ENCODE data around the gene GCDH. TPM values are rescaled to one million over a fixed set of nuclear protein-coding genes. Genes with fewer than 3 reads are reported as not detected.

The GCDH gene
- total and polyA plus RNA-seq, 2 of the 8 experiments (the other 6 are each of a cell fraction or from before 2014, with no cell fraction given) = 67.3 to 89.4 TPM

GRCh38 chr19:12907166-12907565 lies 16.2 kb downstream of the GCDH start:
- H4K5ac ChIP-seq (ENCODE audit: insufficient read length, low read depth, low read length) = no peak overlapping the region
- H3K4me1 ChIP-seq (replicated peaks in 1 of 4; ENCODE audit: control insufficient read depth in 3 of 4, insufficient read depth in 4 of 4, low read length in 3 of 4) = peaks cover 0 to 1% (median under 1%) of the 10 kb centered on the region in 4 experiments; a peak in 2 of 7 replicates
- no peak overlapping the region for H2BK12ac ChIP-seq (ENCODE audit: low read depth, low read length)
- no peak overlapping the region for H4K91ac ChIP-seq (replicated peaks; ENCODE audit: insufficient read length, low read length)
- FAIRE-seq (no peak), DNase-seq (ENCODE audit: low read depth in 1 of 2, low spot score in 2 of 2) (no peak)
- 95% methylated on average over 9 of the region's 9 CpGs; no CpG with 5 or more reads in 1 of the 2 experiments for WGBS, 2 experiments (ENCODE audit: extremely low coverage in 1 of 2, insufficient coverage in 1 of 2, insufficient read length in 1 of 2, insufficient replicate concordance in 2 of 2, low coverage in 1 of 2, low lambda C conversion rate in 2 of 2, missing lambda C conversion rate in 1 of 2)
- no peak overlapping the region for H3K9ac ChIP-seq (replicated peaks in 1 of 4; ENCODE audit: extremely low read depth in 1 of 4, low read depth in 3 of 4, low read length in 3 of 4)
- no peaks in the 10 kb centered on the region for H3K79me2 ChIP-seq (ENCODE audit: control insufficient read depth in 1 of 2, insufficient read depth in 2 of 2, low read length in 2 of 2)
- no peak overlapping the region for H3K27ac ChIP-seq (ENCODE audit: low read depth, low read length)
- no peak overlapping the region for H3K14ac ChIP-seq (ENCODE audit: insufficient read length)
- H3K79me1 ChIP-seq (ENCODE audit: low read depth, low read length) = no peaks in the 10 kb centered on the region; the same call in 1 of the 2 replicates
- ChIA-PET CTCF (ENCODE audit: partially characterized antibody) (interaction anchor here (0.7 to 2.5 kb wide), 6 partner anchors 9 to 183 kb away, joined by 3 to 9 read pairs (median 3); no protein-coding TSS in a partner anchor), POLR2A (ENCODE audit: partially characterized antibody) (interaction anchor here (0.7 to 15.0 kb wide), 11 partner anchors 9 to 62 kb away, joined by 3 to 180 read pairs (median 6); partner anchors contain the start of genes DNASE2, GCDH, RAD23A and SYCE2)
- no peak overlapping the region for H3K18ac ChIP-seq (ENCODE audit: extremely low read depth, low read length)
- TF ChIP-seq GABPA (IDR thresholded peaks at IDR 0.05; ENCODE audit: borderline replicate concordance, insufficient read depth, low read length) (no peak), BRCA1 (IDR thresholded peaks at IDR 0.05; ENCODE audit: low read depth, low read length) (no peak), EP300 (IDR thresholded peaks at IDR 0.05; ENCODE audit: borderline replicate concordance in 1 of 2, low read depth in 2 of 2, low read length in 2 of 2) (no peak), FOSL1 (IDR thresholded peaks at IDR 0.05; ENCODE audit: insufficient read depth, low read depth, low read length) (no peak), TEAD4 (IDR thresholded peaks at IDR 0.05; ENCODE audit: low read depth, low read length) (no peak)
- TF ChIP-seq, protein P1, sequence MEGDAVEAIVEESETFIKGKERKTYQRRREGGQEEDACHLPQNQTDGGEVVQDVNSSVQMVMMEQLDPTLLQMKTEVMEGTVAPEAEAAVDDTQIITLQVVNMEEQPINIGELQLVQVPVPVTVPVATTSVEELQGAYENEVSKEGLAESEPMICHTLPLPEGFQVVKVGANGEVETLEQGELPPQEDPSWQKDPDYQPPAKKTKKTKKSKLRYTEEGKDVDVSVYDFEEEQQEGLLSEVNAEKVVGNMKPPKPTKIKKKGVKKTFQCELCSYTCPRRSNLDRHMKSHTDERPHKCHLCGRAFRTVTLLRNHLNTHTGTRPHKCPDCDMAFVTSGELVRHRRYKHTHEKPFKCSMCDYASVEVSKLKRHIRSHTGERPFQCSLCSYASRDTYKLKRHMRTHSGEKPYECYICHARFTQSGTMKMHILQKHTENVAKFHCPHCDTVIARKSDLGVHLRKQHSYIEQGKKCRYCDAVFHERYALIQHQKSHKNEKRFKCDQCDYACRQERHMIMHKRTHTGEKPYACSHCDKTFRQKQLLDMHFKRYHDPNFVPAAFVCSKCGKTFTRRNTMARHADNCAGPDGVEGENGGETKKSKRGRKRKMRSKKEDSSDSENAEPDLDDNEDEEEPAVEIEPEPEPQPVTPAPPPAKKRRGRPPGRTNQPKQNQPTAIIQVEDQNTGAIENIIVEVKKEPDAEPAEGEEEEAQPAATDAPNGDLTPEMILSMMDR (IDR thresholded peaks at IDR 0.05; ENCODE audit: control extremely low read depth in 1 of 3, insufficient read depth in 1 of 3, low read depth in 1 of 3, low read length in 3 of 3) = no peak
- no peak overlapping the region for H2BK20ac ChIP-seq (ENCODE audit: low read length)
- no peaks in the 10 kb centered on the region for H3K36me3 ChIP-seq (ENCODE audit: control insufficient read depth in 2 of 4, insufficient read depth in 4 of 4, low read length in 3 of 4)
- H3K4me2 ChIP-seq (ENCODE audit: insufficient read depth in 1 of 2, low read depth in 2 of 2, low read length in 2 of 2) = no peak overlapping the region
- no peak overlapping the region for H2BK120ac ChIP-seq (replicated peaks; ENCODE audit: low read depth, low read length)
- H2AFZ ChIP-seq (ENCODE audit: low read length) = no peak overlapping the region
- H2BK15ac ChIP-seq (ENCODE audit: low read length) = no peak overlapping the region
- no peak overlapping the region for H2BK5ac ChIP-seq (ENCODE audit: low read depth, low read length)
- no peaks in the 10 kb centered on the region for H3K27me3 ChIP-seq (replicated peaks in 1 of 4; ENCODE audit: control insufficient read depth in 3 of 4, extremely low read depth in 1 of 4, insufficient read depth in 3 of 4, low read length in 3 of 4)
- H3K4me3 ChIP-seq (ENCODE audit: extremely low read depth in 1 of 4, insufficient read depth in 2 of 4, low read depth in 3 of 4, low read length in 4 of 4) = no peak overlapping the region
- H2AK5ac ChIP-seq (ENCODE audit: low read depth, low read length) = no peak overlapping the region
- no peaks in the 10 kb centered on the region for H3K23me2 ChIP-seq (ENCODE audit: low read depth, low read length)
- H3K4ac ChIP-seq (replicated peaks; ENCODE audit: insufficient read length, low read depth, low read length) = no peak overlapping the region
- H3K9me3 ChIP-seq (ENCODE audit: insufficient read depth in 2 of 2, low read depth in 1 of 2, low read length in 1 of 2) = no peaks in the 10 kb centered on the region
- H3K56ac ChIP-seq (replicated peaks; ENCODE audit: insufficient read length, low read depth, low read length) = no peak overlapping the region
- no peaks in the 10 kb centered on the region for H4K20me1 ChIP-seq (replicated peaks in 1 of 2; ENCODE audit: control insufficient read depth in 1 of 2, insufficient read depth in 2 of 2, low read length in 2 of 2)
- H3K23ac ChIP-seq (ENCODE audit: insufficient read length) = no peak overlapping the region
- no peak overlapping the region for H4K8ac ChIP-seq (ENCODE audit: extremely low read depth, insufficient read depth, low read length)
